ENCODE measurements around the gene ERCC4. TPM values are rescaled to one million over a fixed set of nuclear protein-coding genes. Genes with fewer than 3 reads are reported as not detected.
A peak's percentile ranks its signal among the peaks of the same experiment; 100 is the strongest.

Gene ERCC4
- total RNA-seq, 2 donors from 2014 or later, result 12.0 to 13.1 TPM

DNA sequence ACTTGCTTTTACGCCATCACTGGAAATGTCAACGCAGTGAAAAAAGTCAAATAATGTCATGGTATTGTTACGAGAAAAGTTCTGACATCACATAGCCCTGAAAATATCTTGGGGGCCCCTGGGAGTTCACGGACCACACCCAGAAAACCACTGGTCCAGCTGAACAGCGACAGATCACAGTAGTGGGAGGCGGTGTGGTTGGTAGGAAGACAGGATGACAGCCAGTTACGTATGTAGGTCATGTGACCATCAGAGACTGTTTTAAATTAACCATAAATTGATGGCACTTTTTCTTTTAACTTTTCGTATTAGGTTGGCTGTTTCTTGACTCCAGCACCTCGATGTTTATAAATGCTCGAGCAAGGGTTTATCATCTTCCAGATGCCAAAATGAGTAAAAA lies 11.9 kb downstream of the ERCC4 start:
- Mint-ChIP-seq H3K27ac (no peak overlapping the region), H3K9me3 (no peaks in the 10 kb centered on the region), H3K36me3 (peaks cover 7 to 19% of the 10 kb centered on the region in 2 donors)
- ATAC-seq (no peak), DNase-seq (ENCODE audit: low spot score in 2 of 2) (no peak)

DNA sequence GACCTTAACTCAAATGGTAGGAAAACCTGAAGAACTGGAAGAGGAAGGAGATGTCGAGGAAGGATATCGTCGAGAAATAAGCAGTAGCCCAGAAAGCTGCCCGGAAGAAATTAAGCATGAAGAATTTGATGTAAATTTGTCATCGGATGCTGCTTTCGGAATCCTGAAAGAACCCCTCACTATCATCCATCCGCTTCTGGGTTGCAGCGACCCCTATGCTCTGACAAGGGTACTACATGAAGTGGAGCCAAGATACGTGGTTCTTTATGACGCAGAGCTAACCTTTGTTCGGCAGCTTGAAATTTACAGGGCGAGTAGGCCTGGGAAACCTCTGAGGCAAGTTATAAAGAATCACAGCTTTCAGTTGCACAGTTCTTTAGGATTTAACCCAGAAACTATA lies 15.5 kb downstream of the ERCC4 start:
- no peak overlapping the region for H3K27ac Mint-ChIP-seq
- peaks cover 20 to 25% of the 10 kb centered on the region in 2 donors for H3K36me3 Mint-ChIP-seq
- DNase-seq (ENCODE audit: low spot score in 2 of 2) (peak in 1 of 2 donors; percentile 39), ATAC-seq (no peak)
- no peaks in the 10 kb centered on the region for H3K9me3 Mint-ChIP-seq

DNA sequence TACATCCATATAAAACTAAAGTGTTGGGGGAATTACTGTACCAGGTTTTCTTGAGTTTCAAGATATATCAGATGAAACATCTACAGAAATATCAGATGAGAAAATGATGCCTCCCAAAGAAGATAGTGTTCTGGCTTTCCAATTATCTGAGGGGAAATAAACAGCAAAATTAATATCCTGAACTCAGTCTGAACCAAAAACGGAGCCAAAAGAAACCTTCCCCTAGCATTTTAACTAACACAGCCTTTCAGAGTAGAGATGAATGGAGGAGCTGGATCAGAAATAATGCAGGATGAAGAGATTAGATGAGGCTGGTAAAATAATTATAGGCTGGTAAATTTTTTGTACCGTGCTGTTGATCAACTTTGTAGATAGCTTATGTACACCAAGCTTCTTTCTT lies 16.2 kb downstream of the ERCC4 start:
- no peak for ATAC-seq
- peak overlapping the region in 1 of 2 donors; percentile 14 for H3K27ac Mint-ChIP-seq
- DNase-seq (ENCODE audit: low spot score in 2 of 2), result no peak
- peaks cover 20 to 25% of the 10 kb centered on the region in 2 donors for H3K36me3 Mint-ChIP-seq
- no peaks in the 10 kb centered on the region for H3K9me3 Mint-ChIP-seq

DNA sequence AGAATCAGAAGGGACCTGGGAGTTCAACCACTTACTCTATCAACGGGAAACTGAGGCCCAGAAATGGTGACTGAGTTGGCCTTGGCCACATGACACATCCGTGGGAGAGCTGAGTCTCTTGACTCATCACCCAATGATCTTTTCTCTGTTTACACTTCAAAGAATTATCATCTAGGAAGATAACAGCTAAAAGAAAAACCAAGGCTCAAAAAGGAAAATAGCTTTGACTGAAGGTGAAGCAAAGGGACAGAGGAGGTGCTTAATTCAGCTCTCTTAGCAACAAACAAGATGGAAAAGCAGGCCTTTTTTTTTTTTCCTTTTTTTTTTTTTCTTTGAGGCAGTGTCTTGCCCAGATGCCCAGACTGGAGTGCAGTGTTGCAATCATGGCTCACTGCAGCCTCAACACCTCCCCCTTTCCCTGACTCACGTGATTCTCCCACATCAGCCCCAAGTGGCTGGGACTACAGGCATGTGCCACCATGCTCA lies 16.7 kb downstream of the ERCC4 start:
- Mint-ChIP-seq H3K27ac (peak overlapping the region; percentile 14 to 77), H3K36me3 (peaks cover 20 to 25% of the 10 kb centered on the region in 2 donors), H3K9me3 (no peaks in the 10 kb centered on the region)
- ATAC-seq, result peak; percentile 53 to 76
- no peak for DNase-seq (ENCODE audit: low spot score in 2 of 2)

DNA sequence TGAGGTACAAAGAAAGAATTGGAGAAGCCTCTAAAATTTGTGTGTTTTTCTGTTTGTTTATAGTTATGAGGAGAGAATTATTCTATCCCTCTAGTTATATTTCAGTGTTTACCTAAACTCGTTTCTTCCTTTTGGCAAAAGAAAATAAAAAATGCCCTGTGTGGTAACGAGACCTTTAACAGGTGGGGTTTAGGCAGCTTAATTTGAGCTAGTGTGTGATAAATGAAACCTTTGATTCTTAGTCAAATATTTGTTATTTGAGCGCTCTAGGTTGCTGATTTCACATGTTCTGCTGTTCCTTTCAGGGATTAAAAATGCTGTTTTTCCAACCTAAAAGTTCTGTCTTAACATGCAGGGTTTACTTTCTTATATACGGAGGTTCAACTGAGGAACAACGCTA lies 17.5 kb downstream of the ERCC4 start:
- no peak for DNase-seq (ENCODE audit: low spot score in 2 of 2)
- H3K27ac Mint-ChIP-seq, result peak overlapping the region in 1 of 2 donors; percentile 14
- H3K9me3 Mint-ChIP-seq, result no peaks in the 10 kb centered on the region
- H3K36me3 Mint-ChIP-seq, result peaks cover 20 to 25% of the 10 kb centered on the region in 2 donors
- ATAC-seq, result no peak

DNA sequence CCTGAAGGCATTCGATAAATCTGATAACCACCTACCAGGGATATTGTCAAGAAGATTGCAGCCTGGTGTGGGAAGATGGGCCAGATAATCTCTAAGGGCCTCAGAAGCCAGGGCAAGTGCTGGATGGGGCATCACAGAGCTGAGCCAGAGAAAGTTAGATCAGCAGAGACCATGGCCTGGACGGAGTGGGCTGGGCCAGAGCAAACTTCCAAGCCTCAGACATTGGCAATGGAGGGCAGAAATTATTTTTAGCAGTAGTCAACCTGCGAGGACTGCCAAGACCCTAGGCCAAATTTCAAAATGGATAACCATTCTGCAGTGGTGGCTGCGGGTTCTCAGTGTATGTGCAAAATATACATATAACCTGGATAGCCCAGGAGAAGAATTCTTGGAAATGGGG lies 18.5 kb downstream of the ERCC4 start:
- Mint-ChIP-seq H3K27ac (no peak overlapping the region), H3K9me3 (no peaks in the 10 kb centered on the region), H3K36me3 (peaks cover 20 to 31% of the 10 kb centered on the region in 2 donors)
- ATAC-seq, result no peak
- no peak for DNase-seq (ENCODE audit: low spot score in 2 of 2)

DNA sequence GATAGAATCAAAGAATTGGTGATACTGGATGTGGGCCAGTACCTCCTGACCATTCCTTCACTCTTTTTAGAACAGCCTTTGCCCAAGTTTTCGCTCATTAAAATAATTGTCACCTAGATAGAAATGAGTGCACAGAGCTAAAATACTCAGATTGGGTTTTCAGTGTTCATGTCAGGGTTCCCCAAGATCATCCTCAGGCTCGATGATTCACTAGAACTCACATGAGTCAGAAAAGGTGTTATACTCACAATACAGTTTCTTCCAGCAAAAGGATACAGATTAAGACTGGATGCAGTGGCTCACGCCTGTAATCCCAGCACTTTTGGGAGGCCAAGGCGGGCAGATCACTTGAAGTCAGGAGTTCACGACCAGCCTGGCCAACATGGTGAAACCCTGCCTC lies 19.9 kb downstream of the ERCC4 start:
- ATAC-seq, result peak; percentile 82 to 93
- H3K9me3 Mint-ChIP-seq, result no peaks in the 10 kb centered on the region
- H3K36me3 Mint-ChIP-seq, result peaks cover 23 to 32% of the 10 kb centered on the region in 2 donors
- peak overlapping the region in 1 of 2 donors; percentile 19 for H3K27ac Mint-ChIP-seq
- no peak for DNase-seq (ENCODE audit: low spot score in 2 of 2)

DNA sequence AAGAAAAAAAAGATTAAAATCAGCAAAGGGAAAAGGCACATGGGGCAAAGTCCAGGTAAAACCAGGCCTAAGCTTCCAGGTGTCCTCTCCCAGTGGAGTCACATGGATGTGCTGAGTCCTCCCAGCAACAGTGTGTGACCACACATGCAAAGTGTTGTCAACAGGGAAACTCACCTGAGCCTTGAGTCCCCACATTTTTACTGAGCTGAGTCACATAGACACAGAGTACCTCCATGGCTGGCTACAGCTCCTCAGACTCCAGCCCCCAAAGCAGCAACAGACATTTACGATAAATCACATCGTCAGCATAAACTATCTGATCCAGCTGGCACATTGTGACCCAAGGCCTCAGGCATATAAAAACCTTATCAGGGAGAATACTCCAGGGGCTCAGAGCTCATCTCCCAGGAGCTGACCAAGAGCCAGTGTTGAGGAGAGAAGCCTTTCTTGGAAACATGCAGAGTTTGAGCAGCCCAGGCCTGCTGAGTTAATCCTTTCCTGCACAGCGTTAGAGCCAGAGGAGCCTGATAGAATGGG lies 20.5 kb downstream of the ERCC4 start:
- DNase-seq (ENCODE audit: low spot score in 2 of 2), result no peak
- peak in 1 of 2 donors; percentile 31 for ATAC-seq
- H3K9me3 Mint-ChIP-seq, result no peaks in the 10 kb centered on the region
- H3K36me3 Mint-ChIP-seq, result peaks cover 17 to 26% of the 10 kb centered on the region in 2 donors
- peak overlapping the region; percentile 19 to 50 for H3K27ac Mint-ChIP-seq

DNA sequence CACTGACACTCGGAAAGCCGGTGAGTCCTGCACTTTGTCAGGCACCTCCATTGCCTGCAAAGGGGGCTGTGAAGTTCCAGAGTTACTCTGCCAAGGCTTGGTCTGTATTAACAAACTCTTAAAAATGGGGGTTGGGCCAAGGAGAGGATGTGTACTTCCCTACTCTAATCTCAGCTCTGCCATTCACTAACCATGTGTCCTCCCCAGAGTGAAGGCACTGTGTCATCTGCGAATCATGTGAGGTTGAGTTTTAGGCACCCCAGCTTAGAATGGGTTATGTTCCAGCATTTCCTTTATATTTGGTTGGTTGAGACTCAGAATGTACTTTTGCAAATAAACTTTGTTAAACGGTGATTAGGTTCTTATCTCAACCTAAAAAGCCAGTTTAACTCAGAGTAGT lies 24.9 kb downstream of the ERCC4 start:
- H3K27ac Mint-ChIP-seq, result no peak overlapping the region
- peaks cover 16 to 18% of the 10 kb centered on the region in 2 donors for H3K36me3 Mint-ChIP-seq
- no peak for DNase-seq (ENCODE audit: low spot score in 2 of 2)
- no peak for ATAC-seq
- H3K9me3 Mint-ChIP-seq, result no peaks in the 10 kb centered on the region

DNA sequence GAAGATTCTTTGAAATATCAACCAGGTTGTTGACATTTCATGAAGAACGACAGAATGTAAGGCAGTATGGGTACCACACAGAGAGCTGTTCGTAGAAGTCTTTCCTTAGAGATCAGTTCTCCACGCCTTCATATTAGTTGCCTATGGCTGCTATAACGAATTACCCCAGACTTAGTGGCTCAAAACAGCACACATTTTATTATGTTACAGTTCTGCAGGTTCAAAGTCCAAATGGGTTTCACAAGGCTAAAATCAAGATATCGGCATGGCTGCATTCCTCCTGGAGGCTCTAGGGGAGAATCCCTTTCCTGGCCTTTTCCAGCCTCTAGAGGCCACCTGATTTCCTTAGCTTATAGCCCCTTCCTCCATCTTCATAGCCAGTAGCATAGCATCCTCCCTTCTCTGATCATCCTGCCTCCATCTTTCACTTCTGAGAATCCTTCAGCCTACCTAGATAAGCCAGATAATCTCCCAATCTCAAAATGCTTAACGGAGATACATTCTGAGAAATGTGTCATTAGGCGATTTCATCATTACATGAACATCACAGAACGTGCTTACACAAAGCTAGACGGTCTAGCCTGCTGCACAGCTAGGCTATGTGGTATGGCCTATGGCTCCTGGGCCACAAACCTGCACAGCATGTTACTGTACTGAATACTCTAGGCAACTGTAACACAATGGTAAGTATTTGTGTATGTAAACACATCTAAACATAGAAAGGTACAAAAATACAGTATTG lies 26.0 kb downstream of the ERCC4 start:
- no peak for DNase-seq (ENCODE audit: low spot score in 2 of 2)
- Mint-ChIP-seq H3K27ac (peak overlapping the region in 1 of 2 donors; percentile 4), H3K36me3 (peaks cover 16 to 18% of the 10 kb centered on the region in 2 donors), H3K9me3 (no peaks in the 10 kb centered on the region)
- ATAC-seq, result no peak

DNA sequence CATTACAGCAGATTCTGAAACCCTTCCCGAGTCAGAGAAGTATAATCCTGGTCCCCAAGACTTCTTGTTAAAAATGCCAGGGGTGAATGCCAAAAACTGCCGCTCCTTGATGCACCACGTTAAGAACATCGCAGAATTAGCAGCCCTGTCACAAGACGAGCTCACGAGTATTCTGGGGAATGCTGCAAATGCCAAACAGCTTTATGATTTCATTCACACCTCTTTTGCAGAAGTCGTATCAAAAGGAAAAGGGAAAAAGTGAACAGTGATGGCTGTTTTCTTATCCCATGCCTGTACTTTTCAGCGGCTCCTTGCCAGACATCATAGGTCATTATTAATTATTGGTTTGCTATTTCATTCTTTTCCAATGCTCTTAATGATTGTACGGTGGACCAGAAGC lies 28.1 kb downstream of the ERCC4 start:
- no peak for DNase-seq (ENCODE audit: low spot score in 2 of 2)
- ATAC-seq, result no peak
- peaks cover 16% of the 10 kb centered on the region in 2 donors for H3K36me3 Mint-ChIP-seq
- H3K27ac Mint-ChIP-seq, result no peak overlapping the region
- H3K9me3 Mint-ChIP-seq, result no peaks in the 10 kb centered on the region

DNA sequence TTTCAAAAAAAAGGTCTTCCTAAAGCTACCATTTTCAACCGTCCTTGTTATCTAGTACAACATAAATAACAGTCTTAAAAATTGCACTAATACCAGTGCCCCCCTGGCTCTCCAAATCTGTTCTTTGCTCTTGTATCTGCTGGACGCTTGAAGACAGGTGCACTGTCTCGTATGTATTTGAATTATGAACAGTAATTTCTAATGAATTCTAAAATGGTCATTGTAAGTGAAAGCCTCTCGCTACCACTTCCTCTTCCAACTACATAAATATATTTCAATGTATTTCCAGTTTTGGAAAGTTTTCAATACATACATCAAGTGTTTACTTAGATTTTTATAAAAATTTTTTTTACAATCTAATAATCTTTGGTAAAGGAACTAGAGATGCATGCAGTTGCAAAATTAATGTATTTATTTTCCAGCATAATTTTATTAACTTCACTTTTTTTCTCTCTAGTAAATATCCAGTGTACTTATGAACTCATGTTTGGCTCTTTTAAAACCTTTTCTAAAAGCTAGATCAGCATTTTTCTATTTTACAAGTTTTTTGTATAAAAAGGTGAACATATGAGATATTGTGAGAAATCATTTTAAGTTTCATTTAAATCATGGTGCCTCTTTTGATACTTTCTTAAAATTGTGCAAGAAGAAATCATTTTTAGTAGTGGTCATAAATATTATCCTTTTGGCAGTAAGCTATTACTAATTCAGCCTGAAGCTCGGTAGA lies 31.0 kb downstream of the ERCC4 start:
- Mint-ChIP-seq H3K27ac (no peak overlapping the region), H3K36me3 (peaks cover 7 to 10% of the 10 kb centered on the region in 2 donors), H3K9me3 (peaks cover 0 to 8% of the 10 kb centered on the region in 2 donors)
- ATAC-seq, result no peak
- DNase-seq (ENCODE audit: low spot score in 2 of 2), result no peak

DNA sequence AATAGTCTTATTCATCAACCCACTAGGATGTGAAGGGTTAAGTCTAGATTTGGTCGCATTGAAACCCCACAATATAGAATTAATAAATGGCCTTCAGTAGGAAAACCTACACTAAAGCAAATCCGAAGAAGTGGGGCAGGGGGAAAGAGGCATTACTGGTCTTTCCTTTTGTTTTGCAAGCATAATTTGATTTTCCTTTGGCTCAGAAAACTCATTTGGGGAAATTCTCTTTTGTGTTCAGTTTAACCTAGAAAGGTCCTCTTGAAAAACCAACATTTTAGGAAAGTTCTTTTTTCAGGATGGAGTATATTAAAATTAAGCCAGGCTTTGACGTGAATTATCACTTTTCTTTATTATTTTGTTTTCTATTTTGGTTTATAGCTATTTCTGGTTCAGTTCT lies 31.7 kb downstream of the ERCC4 start:
- no peak overlapping the region for H3K27ac Mint-ChIP-seq
- ATAC-seq (no peak), DNase-seq (ENCODE audit: low spot score in 2 of 2) (no peak)
- H3K36me3 Mint-ChIP-seq, result peaks cover 7% of the 10 kb centered on the region in 2 donors
- H3K9me3 Mint-ChIP-seq, result peaks cover 0 to 8% of the 10 kb centered on the region in 2 donors

DNA sequence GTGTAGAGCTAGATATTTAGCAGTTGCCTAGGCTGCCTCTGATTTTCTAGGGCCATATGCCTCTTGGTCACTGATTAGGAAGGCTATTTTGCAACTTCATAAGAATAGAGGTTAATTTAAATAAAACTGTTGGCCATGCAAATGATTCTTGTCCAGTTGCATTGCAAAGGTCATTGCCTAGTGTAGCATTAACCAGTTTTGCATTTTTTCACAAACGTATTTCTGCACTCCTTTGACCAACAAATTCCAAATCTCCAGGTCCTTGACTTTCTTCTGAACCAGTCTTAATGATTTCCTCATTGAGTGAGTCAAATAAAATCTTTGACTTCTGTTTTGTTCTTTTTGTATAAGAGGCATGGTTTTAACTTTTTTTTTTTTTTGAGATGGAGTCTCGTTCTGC lies 33.5 kb downstream of the ERCC4 start:
- DNase-seq (ENCODE audit: low spot score in 2 of 2) (no peak), ATAC-seq (no peak)
- Mint-ChIP-seq H3K36me3 (peaks cover 7% of the 10 kb centered on the region in 2 donors), H3K9me3 (peaks cover 0 to 8% of the 10 kb centered on the region in 2 donors), H3K27ac (no peak overlapping the region)

DNA sequence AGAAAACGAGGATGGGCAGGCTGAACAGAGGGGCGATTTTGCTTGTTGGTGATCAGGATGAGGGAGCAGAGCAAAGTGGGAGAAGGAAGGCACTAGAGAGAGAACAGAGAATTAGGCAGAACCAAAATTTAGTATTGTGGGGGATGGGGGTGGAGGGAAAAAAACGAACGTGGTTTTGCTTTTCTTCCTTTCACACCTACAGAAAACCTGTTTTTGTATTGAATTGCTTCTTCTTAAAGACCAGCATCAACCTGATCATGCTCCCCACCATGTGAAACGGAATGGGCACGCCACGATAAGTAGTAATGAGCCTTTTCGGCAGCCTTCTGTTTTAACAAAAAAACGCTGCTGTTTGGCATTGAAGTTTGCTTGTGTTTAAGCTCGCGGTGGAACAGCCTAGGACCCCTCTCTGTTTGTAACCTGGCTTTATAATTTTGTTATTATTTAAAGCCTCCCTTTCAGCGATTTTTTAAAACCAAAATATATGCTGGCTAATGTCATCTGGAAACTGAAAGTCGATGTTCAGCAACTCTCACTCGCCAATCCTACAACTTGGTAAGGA lies 36.8 kb downstream of the ERCC4 start:
- ATAC-seq (peak; percentile 6 to 47), DNase-seq (ENCODE audit: low spot score in 2 of 2) (no peak)
- peaks cover 0 to 8% of the 10 kb centered on the region in 2 donors for H3K9me3 Mint-ChIP-seq
- no peaks in the 10 kb centered on the region for H3K36me3 Mint-ChIP-seq
- peak overlapping the region; percentile 1 to 46 for H3K27ac Mint-ChIP-seq

DNA sequence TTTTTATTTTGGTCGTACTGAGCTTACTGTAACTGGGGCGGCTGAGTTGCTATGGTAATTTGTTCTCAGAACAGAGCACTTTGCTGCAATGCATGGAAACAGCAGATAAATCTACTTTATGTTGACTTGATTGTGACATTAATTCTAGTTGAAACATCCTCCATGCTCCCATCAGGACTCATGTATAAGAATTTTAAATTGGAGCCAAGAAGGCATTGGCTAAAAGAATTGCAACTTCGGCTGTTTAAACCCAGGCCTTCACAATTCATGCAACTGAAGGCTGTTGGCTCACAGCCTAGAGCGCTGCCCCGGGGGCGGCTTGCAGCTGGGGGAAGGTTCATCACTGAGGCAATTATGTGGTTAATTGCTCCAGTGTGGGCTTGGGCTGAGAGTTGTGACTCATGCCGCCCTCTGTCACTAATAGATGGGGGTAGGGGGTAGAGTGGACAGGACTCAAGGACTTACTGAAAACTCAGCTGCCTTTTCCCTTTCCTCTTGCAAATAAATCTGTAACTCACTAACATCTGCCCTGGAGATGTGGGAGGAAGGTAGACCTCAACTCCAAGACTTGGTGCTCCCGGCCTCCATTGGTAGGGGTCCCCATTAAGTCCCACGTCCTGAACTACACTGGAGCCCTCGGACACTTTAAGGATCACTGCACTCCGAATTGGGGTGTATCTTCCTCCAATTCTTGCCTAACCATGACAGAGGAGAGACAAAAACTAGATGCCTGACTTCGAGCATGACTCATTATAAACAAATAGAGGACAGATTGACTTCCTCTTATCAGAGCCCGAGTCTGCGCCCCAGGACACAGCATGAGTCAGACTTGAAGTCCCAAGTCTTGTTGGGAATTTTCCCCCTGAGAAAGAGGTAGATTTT lies 37.5 kb downstream of the ERCC4 start:
- no peaks in the 10 kb centered on the region for H3K36me3 Mint-ChIP-seq
- peak overlapping the region in 1 of 2 donors; percentile 75 for H3K27ac Mint-ChIP-seq
- ATAC-seq (peak; percentile 69 to 83), DNase-seq (ENCODE audit: low spot score in 2 of 2) (no peak)
- H3K9me3 Mint-ChIP-seq, result peaks cover 4 to 8% of the 10 kb centered on the region in 2 donors

Data from activated naive CD4-positive, alpha-beta T cell treated with anti-CD3 and anti-CD28 coated beads, Interleukin-2, amount 50 U/mL, for 72 hours (primary cell).